ENCODE results near the gene ITPR2.

ITPR2 gene

GRCh38 chr12:26499979-26500640 lies 332.9 kb downstream of the ITPR2 start:
- DNase-seq = no peak

- no peak for DNase-seq
Measured at GRCh38 chr12:26496170-26496569, 336.8 kb downstream of the ITPR2 start.

- no peak for DNase-seq
Measured at GRCh38 chr12:26493656-26494055, 339.3 kb downstream of the ITPR2 start.

DNA sequence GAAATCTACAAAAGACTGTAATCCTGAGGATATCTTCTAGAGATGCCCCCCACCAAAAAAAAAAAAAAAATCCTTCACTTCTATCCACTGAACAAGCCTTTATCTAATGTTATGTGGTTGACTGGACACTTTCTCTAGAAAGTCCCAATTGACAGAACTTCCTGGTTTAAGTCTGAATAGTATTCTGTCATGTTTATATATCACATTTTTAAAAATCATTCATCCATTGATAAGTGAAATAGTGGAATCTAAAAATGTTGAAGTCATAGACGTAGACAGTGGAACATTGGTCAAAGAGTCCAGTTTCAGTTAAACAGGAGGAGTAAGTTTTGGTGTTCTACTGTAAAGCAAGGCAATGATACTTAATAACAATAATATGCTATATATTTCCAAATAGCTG lies 340.6 kb downstream of the ITPR2 start:
- no peak for DNase-seq

DNA sequence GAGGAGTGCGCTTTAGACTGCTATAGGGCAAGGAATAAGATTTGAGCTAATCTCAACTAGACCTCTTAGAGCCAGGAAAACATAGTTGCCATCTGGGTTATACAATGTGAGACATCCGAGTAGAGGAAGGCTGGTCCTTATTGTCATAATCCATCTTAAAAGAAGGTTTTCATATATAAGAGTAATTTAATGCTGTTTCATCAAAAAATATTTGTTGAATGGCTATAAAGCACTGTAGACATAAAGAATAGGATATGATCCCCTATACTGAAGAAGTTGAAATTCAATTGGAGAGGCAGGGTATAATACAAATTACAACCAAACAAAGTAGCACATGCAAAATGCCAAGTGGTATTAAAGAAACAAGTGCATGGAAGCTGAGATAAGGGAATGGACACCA lies 343.1 kb downstream of the ITPR2 start:
- DNase-seq = no peak

DNA sequence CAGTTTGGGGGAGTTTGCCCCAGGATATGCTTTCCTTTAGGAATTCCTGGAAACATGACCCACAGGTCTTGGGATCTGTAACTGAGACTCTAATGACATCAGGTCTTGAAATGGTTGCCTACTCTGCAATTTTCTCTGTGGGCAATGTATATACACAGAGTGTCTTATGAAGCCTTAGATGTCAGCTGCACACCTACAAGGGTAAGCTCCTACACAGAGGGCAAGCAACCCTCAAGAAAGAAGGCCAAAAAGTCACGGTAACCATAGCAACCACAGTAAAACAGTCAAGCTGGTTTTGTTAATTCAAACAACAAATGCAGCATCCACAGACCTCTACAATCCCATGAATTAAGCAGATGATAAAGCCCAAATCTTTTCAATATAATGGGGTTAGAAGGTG lies 344.6 kb downstream of the ITPR2 start:
- no peak for DNase-seq

DNA sequence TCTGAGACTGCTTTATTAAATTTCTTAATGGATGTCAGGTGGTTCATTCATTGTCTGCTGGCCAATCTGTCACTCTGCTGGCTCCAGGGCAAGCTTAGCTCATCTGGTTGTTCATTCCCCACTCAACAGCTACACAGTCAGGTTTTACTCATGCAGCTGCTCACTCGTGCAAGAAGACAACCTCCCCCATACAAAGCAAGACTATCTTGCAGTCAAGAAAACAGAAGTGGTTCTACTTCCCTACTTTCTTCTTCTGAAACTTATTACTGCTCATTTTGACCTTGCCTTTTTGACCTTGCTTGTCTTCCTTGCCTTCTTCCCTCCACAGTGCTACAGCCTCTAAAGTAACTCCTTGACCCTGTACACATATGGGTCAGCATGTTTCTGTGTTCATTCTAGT lies 359.7 kb downstream of the ITPR2 start:
- no peak for DNase-seq

DNA sequence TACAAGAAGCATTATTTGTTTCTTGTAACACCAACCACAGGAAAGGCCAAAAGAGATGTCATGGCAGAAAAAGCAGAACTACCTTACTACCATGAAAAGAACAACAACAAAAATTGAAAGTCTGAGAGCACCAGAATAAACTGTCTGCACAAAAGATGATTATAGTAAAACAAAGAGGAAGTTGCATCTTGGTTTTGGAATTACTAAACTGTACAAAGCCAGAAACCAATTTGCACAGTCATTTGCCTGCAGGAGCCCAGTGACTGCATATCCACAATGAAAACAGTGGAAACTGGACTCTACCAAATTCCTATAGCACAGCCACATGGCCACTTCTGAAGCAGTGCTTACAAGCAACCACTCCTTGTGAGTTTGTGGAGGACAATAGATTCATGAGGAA lies 361.4 kb downstream of the ITPR2 start:
- no peak for DNase-seq

DNA sequence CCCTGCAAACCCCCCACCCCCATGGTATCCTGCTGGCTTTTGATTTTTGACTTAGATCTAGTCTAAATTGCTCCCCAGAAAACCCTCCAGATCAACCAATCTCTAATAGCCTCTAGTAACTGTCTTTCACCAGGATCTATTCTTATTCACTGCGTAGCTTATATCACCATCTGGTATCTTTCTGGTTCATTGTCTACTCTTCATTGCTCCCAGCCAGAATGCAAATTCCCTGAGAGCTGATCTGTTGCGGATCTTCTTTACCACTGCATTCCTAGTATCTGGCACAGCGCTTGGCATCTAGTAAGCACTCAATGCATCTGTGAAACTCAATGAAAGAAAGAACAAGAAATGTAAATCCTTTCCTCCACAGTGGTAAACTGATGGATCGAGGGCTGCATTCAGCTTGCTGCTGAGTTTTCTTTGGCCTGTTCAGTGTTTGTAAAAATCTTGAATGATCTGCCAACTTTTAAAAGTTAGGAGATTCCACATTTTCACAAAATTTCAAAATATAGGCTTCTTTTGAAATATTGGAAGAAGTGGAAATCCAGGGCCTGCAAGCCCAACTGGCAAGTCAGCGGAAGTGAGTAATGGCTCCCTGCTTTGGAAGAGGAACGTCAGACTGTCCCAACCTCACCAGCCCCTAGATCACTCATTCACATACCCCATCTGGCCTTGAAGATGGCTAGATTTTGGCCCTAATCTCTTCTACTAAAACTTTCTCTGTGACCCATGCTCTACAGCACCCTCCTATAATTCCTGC lies 363.4 kb downstream of the ITPR2 start:
- DNase-seq = peak; percentile 19

DNA sequence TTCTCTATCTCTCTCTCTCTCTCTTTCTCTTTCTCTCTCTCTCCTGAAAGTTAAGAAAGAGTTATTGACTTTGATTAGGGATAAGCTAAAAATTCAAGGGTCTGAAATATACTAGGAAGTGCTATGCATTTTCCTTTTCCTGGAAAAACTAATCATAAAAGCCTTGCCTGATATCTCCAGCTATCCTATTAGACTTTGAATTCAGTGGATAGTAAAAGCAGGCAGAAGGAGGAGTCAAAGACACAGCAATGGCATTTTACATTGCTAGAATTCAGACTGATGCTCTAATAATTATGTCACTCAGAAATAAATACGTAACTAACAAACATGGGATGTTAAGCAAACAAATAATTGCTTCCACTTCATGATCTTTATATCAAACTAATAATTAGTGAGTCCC lies 365.6 kb downstream of the ITPR2 start:
- DNase-seq = no peak

DNA sequence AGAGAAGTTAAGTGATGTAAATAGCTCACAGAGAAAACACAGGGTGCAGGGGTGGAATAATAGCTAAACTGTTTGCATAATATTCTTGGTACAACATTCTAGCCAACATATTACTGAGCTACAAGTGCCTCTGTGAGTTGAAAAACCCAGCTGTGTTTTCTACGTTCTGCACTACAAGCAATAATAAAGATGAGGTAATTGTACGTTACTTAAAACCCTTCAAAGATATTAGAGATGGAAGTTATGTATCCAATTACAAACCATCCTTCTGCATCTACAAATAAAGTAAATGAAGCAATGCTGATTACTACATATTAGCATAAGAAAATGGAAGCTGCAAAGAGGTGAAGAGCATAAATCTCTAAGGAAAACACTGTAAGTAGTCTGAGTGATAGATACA lies 366.3 kb downstream of the ITPR2 start:
- no peak for DNase-seq

DNA sequence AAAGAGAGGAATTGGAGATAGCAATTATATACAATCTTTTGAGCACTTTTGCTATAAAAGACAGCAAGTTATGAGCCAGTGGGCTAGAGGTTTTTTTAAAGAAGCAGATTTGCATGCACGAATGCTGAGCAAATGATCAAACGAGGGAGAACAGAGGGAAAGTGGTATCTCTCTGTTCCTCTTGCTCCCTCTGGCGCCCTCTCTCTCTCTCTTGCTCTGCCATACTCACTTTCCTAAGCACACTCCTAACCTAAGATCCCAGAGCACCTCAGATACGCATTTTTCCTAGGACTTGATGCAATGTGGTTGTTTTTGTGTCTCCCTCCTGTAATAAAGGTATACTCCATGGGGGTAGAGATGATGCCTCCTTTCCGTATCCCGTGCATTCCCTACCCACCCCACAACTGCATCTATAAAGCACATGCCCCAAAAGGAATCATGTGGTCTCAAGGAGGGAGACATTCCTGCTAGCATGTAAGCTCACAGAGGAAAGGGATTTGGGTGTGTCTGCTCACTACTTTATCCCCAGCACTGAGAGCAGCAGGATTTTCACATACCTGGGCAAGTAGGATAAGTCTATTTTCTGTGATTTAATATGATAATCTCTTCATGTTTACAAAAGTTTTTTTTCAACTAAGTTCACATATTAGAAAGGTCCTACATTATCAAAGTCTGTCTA lies 367.4 kb downstream of the ITPR2 start:
- no peak for DNase-seq

DNA sequence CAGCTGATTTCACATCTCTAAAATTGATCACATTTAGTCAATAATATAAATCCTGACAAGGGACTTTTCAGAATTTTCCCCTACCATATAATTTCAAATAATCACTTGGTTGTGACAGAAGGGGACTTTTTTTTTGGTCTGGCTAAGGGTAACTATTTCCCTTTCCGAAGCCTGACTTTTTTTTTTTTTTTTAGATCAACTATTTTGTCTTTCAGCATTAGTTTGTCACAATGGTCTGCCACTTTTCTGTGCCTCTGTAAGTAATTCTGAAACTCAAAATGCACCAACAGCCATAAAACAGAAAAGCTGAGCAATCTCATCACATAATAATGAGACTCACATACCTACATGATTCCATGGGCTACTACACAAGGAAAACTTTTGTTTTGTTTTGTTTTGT lies 371.2 kb downstream of the ITPR2 start:
- no peak for DNase-seq

- no peak for DNase-seq
Measured at GRCh38 chr12:26460361-26460760, 372.6 kb downstream of the ITPR2 start.

- no peak for DNase-seq
Measured at GRCh38 chr12:26455936-26456574, 376.9 kb downstream of the ITPR2 start.

GRCh38 chr12:26453246-26453645 lies 379.7 kb downstream of the ITPR2 start:
- DNase-seq = no peak

GRCh38 chr12:26452511-26452910 lies 380.5 kb downstream of the ITPR2 start:
- no peak for DNase-seq

GRCh38 chr12:26451763-26452162 lies 381.2 kb downstream of the ITPR2 start:
- DNase-seq = no peak

DNA sequence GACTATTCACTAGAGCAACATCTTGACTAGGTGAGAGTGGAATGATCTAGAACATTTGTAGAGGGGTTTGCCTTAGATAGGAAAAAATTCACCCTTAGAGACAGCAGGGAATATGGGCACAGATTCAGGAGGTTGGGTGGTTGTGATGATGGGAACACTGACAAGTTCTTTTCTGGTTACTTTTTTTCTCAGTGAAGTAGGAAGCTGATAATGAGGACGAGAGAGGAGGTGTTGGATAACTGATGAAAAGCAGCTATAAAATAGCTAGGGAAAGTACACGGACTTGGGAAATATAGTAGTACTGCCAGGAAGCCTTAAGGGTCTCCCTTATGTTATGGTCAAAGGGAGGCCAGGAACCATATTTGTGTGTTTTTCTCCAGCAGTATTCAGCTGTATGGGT lies 387.1 kb downstream of the ITPR2 start:
- DNase-seq = no peak

- DNase-seq = no peak
Measured at GRCh38 chr12:26443309-26443708, 389.7 kb downstream of the ITPR2 start.

- DNase-seq = no peak
Measured at GRCh38 chr12:26441434-26441833, 391.6 kb downstream of the ITPR2 start.

GRCh38 chr12:26435069-26435404 lies 398.0 kb downstream of the ITPR2 start:
- DNase-seq = no peak

- peak; percentile 32 for DNase-seq
Measured at GRCh38 chr12:26434299-26435068, 398.5 kb downstream of the ITPR2 start.

Data from NCI-H526 treated with DMSO at 0.1 percent for 48 hours (cell line).